KOPT-K1 (cell line): ENCODE results near the gene EYA2.

ENCODE experiments used
- H3K27ac ChIP-seq: fragments of 200-600 bp; sonication (generic); 2 replicates; pipeline ENCODE4 v1.5.1; 2016; ENCODE audit warnings: antibody characterized with exemption, mild to moderate bottlenecking, low read depth, low read length; ENCODE audit not compliant: poor library complexity, severe bottlenecking
- H3K36me3 ChIP-seq: fragments of 200-600 bp; sonication (generic); 2 replicates; pipeline ENCODE4 v1.5.1; 2017; ENCODE audit warnings: antibody characterized with exemption, mild to moderate bottlenecking, low read length, moderate library complexity; ENCODE audit not compliant: insufficient read depth
- H3K9me3 ChIP-seq: fragments of 200-600 bp; sonication (generic); 2 replicates; pipeline ENCODE4 v1.5.1; 2017; ENCODE audit warnings: antibody characterized with exemption, low read length, mild to moderate bottlenecking; ENCODE audit not compliant: insufficient read depth, poor library complexity, severe bottlenecking

The EYA2 gene

GRCh38 chr20:47142774-47143170, 248.1 kb downstream of the EYA2 start:
- H3K27ac ChIP-seq: no peak overlapping the region
- no peaks in the 10 kb centered on the region for H3K36me3 ChIP-seq

GRCh38 chr20:47143657-47144056, 249.0 kb downstream of the EYA2 start:
- Histone ChIP-seq H3K27ac (no peak overlapping the region), H3K36me3 (no peaks in the 10 kb centered on the region), H3K9me3 (peaks cover 9% of the 10 kb centered on the region)

More at GRCh38 chr20:47142774-47143170, 248.1 kb downstream of the EYA2 start:
- H3K9me3 ChIP-seq: peaks cover 9% of the 10 kb centered on the region

- H3K36me3 ChIP-seq: no peaks in the 10 kb centered on the region
- no peak overlapping the region for H3K27ac ChIP-seq
- H3K9me3 ChIP-seq: peaks cover 9% of the 10 kb centered on the region
Observed at GRCh38 chr20:47144463-47144862, 249.8 kb downstream of the EYA2 start.

- Histone ChIP-seq H3K9me3 (peaks cover 2% of the 10 kb centered on the region), H3K36me3 (no peaks in the 10 kb centered on the region), H3K27ac (no peak overlapping the region)
Observed at GRCh38 chr20:47146686-47147085, 252.0 kb downstream of the EYA2 start.

GRCh38 chr20:47148059-47148458, 253.4 kb downstream of the EYA2 start:
- Histone ChIP-seq H3K9me3 (no peaks in the 10 kb centered on the region), H3K27ac (no peak overlapping the region), H3K36me3 (no peaks in the 10 kb centered on the region)

GRCh38 chr20:47149939-47150338, 255.3 kb downstream of the EYA2 start:
- Histone ChIP-seq H3K9me3 (no peaks in the 10 kb centered on the region), H3K27ac (no peak overlapping the region), H3K36me3 (no peaks in the 10 kb centered on the region)

GRCh38 chr20:47150403-47151152, 255.9 kb downstream of the EYA2 start:
- Histone ChIP-seq H3K27ac (no peak overlapping the region), H3K9me3 (no peaks in the 10 kb centered on the region), H3K36me3 (no peaks in the 10 kb centered on the region)

- Histone ChIP-seq H3K9me3 (no peaks in the 10 kb centered on the region), H3K36me3 (no peaks in the 10 kb centered on the region), H3K27ac (no peak overlapping the region)
Observed at GRCh38 chr20:47152068-47152467, 257.4 kb downstream of the EYA2 start.

GRCh38 chr20:47154089-47154488, 259.4 kb downstream of the EYA2 start:
- Histone ChIP-seq H3K36me3 (no peaks in the 10 kb centered on the region), H3K9me3 (no peaks in the 10 kb centered on the region)

GRCh38 chr20:47156301-47157137, 261.9 kb downstream of the EYA2 start:
- Histone ChIP-seq H3K36me3 (no peaks in the 10 kb centered on the region), H3K9me3 (no peaks in the 10 kb centered on the region), H3K27ac (no peak overlapping the region)

More at GRCh38 chr20:47154089-47154488, 259.4 kb downstream of the EYA2 start:
- H3K27ac ChIP-seq: no peak overlapping the region

- H3K36me3 ChIP-seq: no peaks in the 10 kb centered on the region
- no peaks in the 10 kb centered on the region for H3K9me3 ChIP-seq
- H3K27ac ChIP-seq: no peak overlapping the region
Observed at GRCh38 chr20:47159166-47159565, 264.5 kb downstream of the EYA2 start.

- Histone ChIP-seq H3K36me3 (no peaks in the 10 kb centered on the region), H3K27ac (no peak overlapping the region), H3K9me3 (no peaks in the 10 kb centered on the region)
Observed at GRCh38 chr20:47160240-47160639, 265.6 kb downstream of the EYA2 start.

- Histone ChIP-seq H3K9me3 (no peaks in the 10 kb centered on the region), H3K36me3 (no peaks in the 10 kb centered on the region), H3K27ac (no peak overlapping the region)
Observed at GRCh38 chr20:47160992-47161391, 266.3 kb downstream of the EYA2 start.

GRCh38 chr20:47161411-47161810, 266.8 kb downstream of the EYA2 start:
- Histone ChIP-seq H3K27ac (no peak overlapping the region), H3K9me3 (no peaks in the 10 kb centered on the region), H3K36me3 (no peaks in the 10 kb centered on the region)

GRCh38 chr20:47164140-47164539, 269.5 kb downstream of the EYA2 start:
- Histone ChIP-seq H3K27ac (no peak overlapping the region), H3K36me3 (no peaks in the 10 kb centered on the region), H3K9me3 (no peaks in the 10 kb centered on the region)
